Mammary epithelial cell (primary cell): ENCODE measurements around the gene PKHD1.

Experiments used
- CTCF ChIP-seq, 2 donors: IDR thresholded peaks in 1 of 2; conservative IDR thresholded peaks in 1 of 2; 2 replicates each; pipeline ENCODE4 v1.5.1; 2011 to 2012; ENCODE audit warnings: inconsistent platforms in 2 of 2, low read length in 2 of 2, mild to moderate bottlenecking in 2 of 2, control low read depth in 1 of 2, low read depth in 1 of 2; ENCODE audit not compliant: insufficient read depth in 1 of 2; ENCODE audit errors: extremely low read depth in 1 of 2
- EZH2 ChIP-seq: IDR thresholded peaks from 2 replicates; pipeline ENCODE4 v1.6.1; 2012; ENCODE audit warnings: low read length, inconsistent platforms, borderline replicate concordance

DNA sequence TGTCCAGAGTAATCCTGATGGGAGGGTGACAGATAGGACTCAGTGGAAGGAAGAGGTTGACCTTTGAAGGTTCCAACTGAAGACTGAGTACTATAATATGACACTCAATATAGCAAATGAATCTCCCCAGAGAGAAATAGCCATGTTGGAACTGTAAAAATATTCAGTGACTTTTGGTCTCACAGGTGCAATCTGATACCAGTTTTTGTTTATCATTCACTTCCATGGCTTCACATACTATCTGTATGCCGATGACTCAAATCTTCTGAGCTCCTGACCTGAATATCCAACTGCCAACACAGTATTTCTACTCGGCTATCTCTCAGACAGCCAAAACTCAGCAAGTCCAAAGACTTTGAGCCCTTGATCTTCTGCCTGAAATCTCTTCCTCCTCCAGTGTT, 21.8 kb upstream of the PKHD1 start:
- no peak for TF ChIP-seq CTCF (conservative IDR thresholded peaks at IDR 0.05 in 1 of 2, IDR thresholded peaks at IDR 0.05 in 1 of 2; ENCODE audit: extremely low read depth in 1 of 2, insufficient read depth in 1 of 2, low read depth in 1 of 2, low read length in 2 of 2)
- TF ChIP-seq EZH2 = no peak
